Breast epithelium (tissue), 3 donors: ENCODE results near the gene PCDHGA3.

Experiments
- POLR2A ChIP-seq: fragments of 450-650 bp; IDR thresholded peaks from one replicate; pipeline ENCODE4 v1.6.1; 2016; ENCODE audit warnings: antibody characterized with exemption, mild to moderate bottlenecking, moderate library complexity
- POLR2AphosphoS5 ChIP-seq, 3 donors: sonication (generic); formaldehyde crosslinking; IDR thresholded peaks; one replicate each; pipeline ENCODE4 v1.6.1; 2017; ENCODE audit warnings: antibody characterized with exemption in 3 of 3

- no peak for TF ChIP-seq POLR2A
- TF ChIP-seq POLR2AphosphoS5 (IDR thresholded peaks at IDR 0.05) = no peak
Measured at GRCh38 chr5:141326088-141326854, 17.4 kb upstream of the PCDHGA3 start.
